GM18498 (cell line): ENCODE data around the gene FADD.
"Not testable (repeated sequence)": the region's sequence is repeated elsewhere in the genome, so short reads cannot be mapped to it uniquely, and the experiment has no call there.

Experiments used
- ATAC-seq: cut with Tn5 transposase; IDR thresholded peaks from one replicate; pipeline ENCODE4 v1.9.1; 2021; ENCODE audit warnings: mild to moderate bottlenecking, moderate library complexity; ENCODE audit not compliant: unreplicated experiment

The FADD gene

DNA sequence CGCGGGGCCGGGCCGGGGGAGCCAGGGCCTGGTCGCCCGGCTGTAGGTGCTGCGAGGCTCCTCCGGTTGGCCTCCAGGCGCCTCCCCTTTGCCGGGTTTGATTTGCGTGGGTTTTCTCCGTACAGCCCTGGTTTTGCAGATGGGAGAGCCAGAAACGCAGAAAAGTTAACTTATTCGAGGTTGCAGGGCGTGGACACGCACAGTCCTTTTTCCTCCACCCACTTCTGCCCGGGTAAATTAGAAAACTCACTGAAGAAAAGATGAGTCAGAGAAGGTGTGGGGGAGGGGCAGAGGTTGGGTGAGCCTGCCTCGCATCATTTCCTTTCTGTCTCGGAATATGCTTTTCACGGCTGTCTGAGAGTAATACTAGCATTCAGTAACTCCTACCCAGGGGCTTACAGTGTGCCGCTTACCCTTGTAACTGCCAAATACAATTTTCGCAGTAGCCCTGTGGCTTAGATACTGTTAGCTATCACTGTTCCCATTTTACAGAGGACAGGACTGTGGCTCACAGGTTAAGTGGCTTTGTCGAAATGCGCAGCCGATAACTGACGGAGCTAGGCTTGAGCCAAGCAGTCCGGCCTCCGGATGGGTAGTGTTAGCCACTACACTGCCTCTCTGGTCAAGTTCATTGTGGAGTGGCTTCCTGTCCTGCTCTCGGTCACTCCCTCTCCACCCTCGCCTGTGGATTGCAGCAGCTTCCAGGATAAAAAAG is 812 bp downstream of the FADD start:
- ATAC-seq = peak; percentile 30

DNA sequence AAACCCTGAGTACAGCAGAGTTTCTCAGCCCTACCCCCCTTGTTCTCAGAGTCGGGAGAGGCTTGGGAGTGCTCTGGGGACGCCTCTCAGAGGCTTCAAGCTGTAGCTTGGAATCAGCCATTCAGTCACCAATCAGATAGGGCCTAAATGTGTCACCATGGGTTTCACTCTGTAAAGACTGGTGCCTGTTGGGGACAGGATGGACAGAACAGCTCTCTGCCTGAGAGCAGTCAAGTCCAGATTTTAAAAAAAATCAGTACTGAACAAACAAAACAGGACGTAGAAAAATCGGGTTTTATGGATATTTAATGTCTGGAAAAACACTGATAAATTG is 1.3 kb downstream of the FADD start:
- ATAC-seq = no peak

DNA sequence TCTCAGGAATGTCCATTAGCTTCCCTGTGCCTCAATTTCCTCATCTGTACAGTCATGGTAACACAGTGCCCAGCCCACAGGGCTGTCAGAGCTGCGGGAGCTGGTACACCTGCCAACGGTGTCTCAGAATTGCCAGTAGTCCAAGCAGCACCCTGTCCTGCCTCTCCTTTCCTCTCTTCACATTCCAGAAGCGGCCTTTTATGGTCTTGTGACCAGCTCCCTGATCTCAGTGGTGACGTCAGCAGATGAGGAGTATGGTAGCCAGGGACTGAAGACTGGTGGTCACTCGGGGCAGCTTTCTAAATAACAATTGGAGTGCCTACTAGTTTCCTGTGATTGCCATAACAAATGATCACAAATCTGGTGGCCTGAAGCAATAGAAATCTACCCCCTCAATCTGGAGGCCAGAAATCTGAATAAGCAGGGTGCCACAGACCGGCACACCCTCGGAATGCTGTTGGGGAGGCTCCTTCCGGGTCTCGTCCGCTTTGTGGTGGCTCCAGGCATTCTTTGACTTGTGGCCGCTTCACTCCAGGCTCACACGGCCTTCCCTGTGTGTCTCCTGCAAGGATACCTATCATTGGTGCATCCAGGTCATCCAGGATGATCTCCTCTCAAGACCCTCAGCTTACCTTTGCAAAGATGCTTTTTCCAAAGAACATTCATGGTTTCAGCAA is 2.1 kb downstream of the FADD start:
- no peak for ATAC-seq

DNA sequence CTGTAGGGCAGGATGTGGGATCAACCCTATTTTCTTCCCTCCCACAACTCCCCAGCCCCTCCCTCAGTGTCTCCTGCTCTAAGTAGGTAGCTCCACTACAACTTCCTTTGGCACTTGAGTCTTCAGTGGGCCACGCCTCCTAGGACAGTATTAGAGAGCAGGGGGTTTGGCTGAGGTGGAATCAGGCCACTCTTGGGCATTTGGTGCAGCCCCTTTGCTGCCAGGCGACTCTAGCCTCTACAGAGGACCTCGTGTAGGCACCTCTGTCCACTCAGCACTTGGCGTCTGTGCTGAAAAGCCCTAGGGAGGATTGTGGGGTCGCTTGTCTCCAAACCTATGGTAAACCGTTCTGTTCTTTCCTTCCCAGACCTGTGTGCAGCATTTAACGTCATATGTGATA is 2.7 kb downstream of the FADD start:
- no peak for ATAC-seq

DNA sequence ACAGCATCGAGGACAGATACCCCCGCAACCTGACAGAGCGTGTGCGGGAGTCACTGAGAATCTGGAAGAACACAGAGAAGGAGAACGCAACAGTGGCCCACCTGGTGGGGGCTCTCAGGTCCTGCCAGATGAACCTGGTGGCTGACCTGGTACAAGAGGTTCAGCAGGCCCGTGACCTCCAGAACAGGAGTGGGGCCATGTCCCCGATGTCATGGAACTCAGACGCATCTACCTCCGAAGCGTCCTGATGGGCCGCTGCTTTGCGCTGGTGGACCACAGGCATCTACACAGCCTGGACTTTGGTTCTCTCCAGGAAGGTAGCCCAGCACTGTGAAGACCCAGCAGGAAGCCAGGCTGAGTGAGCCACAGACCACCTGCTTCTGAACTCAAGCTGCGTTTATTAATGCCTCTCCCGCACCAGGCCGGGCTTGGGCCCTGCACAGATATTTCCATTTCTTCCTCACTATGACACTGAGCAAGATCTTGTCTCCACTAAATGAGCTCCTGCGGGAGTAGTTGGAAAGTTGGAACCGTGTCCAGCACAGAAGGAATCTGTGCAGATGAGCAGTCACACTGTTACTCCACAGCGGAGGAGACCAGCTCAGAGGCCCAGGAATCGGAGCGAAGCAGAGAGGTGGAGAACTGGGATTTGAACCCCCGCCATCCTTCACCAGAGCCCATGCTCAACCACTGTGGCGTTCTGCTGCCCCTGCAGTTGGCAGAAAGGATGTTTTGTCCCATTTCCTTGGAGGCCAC is 3.3 kb downstream of the FADD start:
- no peak for ATAC-seq

DNA sequence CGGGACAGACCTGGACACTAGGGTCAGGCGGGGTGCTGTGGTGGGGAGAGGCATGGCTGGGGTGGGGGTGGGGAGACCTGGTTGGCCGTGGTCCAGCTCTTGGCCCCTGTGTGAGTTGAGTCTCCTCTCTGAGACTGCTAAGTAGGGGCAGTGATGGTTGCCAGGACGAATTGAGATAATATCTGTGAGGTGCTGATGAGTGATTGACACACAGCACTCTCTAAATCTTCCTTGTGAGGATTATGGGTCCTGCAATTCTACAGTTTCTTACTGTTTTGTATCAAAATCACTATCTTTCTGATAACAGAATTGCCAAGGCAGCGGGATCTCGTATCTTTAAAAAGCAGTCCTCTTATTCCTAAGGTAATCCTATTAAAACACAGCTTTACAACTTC is 3.9 kb downstream of the FADD start:
- ATAC-seq = no peak

DNA sequence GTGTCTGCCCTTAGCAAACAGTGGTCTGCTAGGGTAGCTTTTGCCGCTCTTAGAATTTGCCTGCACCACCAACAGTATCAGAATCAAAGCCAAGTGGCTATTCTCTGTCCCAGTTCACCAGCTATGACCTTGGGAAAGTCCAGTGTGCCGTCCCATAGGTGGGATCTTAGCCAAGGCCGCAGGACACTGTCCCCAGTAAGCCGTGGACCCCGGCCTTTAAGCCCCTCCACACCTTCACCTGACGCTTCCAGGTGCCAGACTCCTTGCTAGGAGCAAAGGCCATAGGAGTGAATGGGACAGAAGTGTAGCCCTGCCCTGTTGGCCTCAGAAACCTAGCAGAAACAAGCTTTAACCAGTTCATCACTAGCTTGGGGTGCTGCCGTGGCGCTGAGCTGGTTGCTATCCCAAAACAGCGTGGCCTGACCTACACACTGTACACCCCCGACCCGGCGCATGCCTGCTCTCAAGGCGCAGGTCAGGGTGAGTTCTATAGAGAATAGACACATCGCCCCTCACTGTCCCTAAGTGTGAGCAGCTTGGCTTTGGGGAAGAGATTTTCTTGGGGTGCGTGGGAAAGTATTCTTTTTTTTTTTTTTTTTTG is 4.5 kb downstream of the FADD start:
- no peak for ATAC-seq

DNA sequence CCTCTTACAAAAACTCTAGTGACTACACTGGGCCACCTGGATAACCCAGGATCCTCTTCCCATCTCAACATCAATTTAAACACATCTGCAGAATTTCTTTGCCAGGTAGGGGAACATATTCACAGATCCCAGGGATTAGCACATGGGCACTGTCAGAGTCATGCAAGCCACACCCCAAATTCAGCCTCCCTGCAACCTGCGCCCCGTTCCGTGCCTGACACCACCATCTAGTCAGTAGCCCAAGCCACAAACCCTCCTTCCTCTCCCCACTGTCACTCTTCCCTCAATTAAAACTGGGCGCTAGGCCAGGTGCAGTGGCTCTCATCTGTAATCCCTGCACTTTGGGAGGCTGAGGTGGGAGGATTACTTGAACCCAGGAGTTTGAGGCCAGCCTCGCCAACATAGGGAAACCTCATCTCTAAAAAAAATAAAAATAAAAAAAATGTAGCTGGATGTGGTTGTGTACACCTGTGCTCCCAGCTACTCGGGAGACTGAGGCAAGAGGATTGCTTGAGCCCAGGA is 6.4 kb downstream of the FADD start:
- no peak for ATAC-seq

DNA sequence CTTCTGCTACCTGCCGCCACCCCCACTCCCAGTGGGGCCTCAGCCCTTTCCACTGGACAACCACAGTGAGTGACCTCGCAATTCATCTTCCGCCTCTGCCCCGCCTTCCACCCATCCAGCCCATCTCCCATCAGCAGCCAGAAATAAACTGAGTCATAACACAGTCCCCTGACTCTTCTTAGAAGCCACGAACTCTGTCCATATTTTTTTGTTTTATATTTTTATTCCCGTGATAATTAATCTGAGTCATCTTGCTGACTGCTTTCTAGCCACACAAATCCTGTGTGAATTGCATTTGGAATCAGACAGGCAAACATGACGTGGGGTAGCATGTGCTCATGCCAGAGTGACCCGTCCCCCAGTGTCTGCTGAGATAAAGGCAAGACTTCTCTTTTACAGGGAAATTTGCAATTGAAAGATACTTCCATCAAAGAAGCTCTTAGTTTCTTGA is 7.0 kb downstream of the FADD start:
- no peak for ATAC-seq

DNA sequence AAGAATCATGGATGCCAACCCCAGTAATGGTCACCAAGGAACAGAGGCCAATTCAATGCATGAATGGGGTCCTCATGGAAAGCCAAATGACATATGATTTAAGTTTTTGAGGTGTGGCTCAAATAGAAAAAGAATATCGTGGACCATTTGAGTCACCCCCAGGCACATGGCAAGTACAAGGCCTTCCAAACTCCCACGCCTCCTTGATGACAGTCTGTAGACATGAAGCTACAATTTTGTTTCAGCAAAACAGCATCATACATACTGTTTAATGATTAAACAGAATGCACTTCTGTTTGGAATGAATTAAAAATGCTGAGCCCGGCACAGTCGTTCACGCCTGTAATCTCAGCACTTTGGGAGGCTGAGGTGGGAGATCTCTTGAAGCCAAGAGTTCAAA is 7.4 kb downstream of the FADD start:
- ATAC-seq = no peak

DNA sequence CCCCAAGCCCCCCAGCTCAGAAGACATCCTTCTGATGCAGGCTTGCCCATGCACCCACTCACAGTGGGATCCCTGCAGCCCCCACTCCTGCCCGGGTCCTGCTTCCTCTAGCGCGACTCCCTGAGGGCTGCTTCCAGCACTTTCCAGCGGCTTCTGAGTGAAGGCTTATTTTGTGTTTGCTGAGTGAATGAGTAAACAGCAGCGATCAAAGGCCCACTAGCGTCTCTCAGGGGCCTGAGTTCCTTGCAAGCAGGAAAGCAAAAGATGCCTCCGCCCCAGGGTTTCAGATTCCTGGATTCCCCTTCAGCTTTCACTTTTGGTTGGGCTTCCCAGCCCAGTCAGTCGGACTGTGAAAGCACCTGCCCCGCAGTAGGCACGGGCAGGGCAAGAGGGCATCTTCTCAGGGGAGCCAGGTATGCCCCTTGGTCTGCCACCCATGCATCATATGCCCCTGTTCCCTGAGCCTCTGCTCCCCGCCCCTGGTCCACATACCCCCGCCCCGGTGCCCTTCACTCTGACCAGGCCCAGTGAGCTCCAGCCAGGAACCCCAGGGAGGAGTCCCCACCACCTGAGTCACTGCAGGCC is 9.2 kb downstream of the FADD start:
- no peak for ATAC-seq

DNA sequence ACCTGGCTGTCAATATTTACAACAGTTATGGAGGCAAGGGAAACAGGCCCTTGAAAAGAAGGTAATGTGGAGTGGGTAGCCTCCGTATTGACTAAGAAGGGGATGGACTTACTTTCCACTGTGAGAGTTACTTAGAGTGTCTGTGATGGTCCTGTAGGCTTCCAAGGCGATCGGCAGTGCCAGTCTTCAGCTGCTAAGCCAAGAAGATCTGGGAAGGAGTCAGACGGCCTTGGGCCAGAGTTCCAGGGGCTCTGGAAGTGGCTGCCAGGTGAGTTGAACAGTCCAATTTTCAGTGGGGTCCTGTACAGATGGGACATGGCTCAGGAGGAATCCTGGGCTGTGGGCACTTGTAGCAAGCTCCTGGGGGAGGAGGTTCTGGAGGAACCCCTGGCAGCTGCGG is 14.3 kb downstream of the FADD start:
- not testable (repeated sequence) for ATAC-seq

DNA sequence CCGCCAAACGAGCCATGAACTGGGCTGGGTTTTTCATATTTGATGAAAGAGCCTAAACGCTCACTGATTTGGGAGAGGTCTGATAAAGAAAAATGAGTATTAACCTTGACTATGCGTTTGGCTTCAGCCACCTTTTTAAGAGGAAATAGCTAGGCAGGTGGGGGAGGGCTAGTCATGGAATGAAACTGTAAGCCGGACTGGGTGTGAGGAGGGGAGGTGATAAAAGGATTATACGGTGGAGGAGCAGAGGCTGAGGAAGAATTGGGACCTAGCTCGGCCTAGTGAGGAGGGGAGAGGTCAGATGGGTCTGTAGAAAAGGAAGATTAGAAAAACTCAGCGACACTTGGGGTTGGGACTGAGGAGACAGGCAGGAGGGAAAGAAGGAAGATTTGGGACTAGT is 15.0 kb downstream of the FADD start:
- ATAC-seq = not testable (repeated sequence)

DNA sequence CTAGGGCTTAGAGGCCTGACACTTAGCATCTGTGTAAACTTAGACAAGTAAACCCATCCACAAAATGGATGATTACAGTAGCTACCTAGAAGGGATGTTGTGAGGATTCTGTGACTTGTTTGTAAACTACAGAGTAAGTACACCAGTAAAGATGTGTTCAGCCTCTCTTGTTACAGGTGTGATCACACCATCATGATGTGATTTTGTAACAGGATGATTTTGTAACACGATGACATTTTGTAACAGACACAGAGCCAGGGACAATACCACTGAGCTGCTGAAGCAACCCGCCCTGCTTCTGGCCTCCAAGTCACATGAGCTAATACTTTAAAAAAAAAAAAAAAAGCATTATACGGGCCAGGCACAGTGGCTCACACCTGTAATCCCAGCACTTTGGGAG is 17.0 kb downstream of the FADD start:
- no peak for ATAC-seq

DNA sequence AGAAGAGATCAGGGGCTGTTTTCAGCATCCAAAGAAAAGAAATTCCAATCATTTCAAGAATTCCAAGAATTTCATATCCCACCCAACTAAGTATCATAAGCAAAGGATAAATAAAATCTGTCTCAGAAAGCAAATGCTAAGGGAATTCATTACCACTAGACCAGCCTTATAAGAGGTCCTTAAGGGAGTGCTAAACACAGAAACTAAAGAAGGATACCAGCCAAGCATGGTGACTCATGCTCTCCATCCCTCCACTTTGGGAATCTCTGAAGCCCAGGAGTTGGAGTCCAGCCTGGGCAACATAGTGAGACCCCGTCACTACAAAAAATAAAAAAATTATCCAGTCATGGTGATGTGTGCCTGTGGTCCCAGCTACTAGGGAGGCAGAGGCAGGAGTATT is 17.8 kb downstream of the FADD start:
- ATAC-seq = no peak

DNA sequence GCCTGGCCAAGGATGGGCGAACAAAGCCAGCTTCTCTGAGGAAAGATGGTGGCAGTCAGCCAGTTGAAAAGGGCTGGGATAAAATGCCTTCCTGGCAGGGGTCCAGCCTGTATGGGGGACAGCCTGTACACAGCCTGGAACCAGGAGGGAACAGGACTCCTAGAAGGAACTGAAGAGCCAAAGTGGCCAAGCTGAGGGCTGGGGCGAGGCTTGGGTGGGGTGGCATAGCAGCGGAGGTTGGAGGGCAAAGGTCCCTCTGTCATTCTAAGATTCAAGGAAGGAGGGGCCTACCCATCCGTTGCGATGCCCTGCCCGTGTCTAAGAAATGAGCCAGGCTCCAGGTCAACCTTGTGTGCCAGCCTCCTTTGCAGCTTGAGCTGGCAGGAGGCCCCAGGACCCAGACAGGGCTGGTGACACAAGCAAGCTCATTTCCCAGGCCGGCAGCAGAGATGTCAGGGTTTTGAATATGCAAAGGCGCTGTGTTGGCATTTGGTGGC is 22.6 kb downstream of the FADD start:
- ATAC-seq = no peak

DNA sequence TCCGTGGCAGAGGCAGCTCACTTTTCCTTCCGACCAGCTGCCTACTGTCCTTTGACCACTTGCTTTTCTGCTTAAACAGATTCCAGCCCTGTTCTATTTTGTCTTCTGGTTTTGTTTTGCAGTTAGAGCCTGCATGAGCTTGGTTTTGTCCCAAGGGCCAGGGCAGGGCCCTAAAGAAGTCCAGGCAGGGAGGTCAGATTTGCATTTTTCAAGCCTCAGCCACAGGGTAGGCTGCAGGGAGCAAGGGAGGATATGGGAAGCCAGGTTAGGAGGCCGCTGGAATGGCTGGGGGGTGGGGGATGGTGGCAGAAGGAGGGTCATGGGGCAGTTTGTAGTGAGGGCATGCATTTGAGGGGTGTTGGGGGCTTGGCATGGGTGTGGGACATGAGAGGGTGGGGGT is 23.1 kb downstream of the FADD start:
- ATAC-seq = no peak

DNA sequence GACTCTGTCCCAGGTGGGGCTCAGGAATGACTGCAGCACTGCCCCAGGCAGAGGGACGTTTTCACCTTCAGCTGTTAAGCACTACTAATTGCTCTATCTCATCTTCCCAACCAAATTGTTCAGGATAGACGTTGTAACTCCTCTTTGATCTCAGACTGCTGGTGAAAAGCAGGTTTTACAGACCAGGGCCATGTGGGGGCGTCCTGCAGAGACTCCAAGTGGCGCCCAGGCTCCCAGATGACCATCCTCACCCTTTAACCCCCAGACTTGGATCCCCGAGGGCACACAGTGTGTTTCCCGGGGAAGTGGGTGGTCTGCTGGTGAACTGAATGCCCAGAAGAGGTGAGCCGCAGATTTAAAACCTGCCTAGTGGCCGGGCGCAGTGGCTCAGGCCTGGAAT is 23.9 kb downstream of the FADD start:
- ATAC-seq = no peak

DNA sequence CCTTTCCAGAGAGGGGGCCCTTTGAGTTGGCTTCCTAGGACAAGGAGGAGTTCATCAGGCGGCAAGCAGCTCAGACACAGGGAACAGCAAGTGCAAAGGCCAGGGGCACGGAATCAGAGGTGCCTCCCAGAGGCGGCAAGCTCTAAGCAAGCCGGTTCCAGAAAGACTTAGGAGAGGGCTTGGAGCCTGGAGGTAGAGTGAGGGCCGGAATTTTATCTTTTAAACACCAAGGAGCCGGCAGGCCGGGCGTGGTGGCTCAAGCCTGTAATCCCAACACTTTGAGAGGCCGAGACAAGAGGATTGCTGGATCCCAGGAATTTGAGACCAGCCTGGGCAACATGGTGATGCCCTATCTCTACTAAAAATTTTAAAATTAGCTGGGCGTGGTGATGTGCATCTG is 26.6 kb downstream of the FADD start:
- ATAC-seq = no peak

DNA sequence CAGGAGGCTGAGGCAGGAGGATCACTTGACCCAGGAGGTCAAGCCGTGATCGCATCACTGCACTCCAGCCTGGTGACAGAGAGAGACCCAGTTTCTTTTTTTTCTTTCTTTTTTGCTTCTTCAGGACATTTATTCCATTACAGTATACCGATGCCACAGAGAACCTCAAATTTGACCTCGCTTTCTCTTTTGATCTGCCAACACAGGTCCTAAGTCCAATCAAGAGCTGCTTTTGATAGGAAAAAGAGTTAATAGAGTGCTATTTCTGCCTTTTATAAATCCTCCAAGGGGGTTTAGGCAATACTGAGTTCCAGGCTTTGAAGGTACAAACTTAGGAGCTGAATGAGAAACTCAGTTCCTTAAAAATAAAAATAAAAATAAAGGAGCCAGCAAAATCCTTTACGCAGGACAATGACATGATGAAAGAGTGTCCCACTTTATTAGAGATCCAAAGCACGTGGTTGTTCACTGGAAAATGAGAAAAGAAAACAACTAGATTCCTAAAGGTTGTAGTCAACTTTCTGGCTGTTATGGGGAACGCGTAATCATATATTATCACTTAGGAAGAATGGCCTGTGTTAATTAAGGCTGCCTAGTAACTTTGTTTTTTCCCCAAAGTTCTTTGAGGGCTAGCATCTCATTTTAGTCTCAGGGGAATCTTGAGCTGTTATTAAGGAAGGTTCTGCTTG is 27.2 kb downstream of the FADD start:
- no peak for ATAC-seq
